PC-9 (cell line): ENCODE data around the gene SERPINI2.

Experiments used
- EZH2 ChIP-seq: fragments of 200-600 bp; sonication (generic); IDR thresholded peaks from 2 replicates; pipeline ENCODE4 v1.8.0; 2017; ENCODE audit warnings: antibody characterized with exemption, low read depth
- TF ChIP-seq, protein P1 (sequence below): fragments of 200-600 bp; sonication (generic); conservative IDR thresholded peaks from 2 replicates; pipeline ENCODE4 v1.6.1; 2017; ENCODE audit warnings: mixed run types, antibody characterized with exemption, mild to moderate bottlenecking, moderate library complexity

DNA sequence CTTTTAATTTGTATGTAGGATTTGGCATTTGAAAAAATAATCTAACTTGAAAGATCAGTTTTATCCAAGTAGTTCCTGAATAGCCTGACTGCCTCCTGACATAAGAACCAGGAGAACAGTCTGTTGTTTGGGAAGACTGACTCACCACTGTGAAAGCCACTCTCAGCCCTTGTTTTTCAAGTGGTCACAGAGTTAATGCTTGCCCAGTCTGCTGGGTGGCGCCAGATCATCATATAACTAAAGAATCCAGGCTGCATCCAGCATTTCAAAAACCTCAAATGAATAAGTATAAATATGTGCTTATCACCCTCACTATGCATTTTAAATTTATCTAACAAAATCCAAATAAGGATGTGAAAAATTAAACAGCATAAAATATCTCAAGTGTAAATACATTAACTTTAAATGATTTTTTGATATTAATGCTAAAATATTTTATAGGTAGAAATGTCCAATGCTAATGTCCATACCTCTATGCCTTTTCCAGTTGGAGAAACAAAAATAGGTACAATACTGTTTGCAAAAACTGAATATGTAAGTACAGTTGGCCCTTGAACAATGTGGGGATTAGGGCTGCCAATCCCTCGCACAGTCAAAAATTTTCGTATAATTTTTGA lies 66.9 kb downstream of the SERPINI2 start:
- TF ChIP-seq, protein P1, sequence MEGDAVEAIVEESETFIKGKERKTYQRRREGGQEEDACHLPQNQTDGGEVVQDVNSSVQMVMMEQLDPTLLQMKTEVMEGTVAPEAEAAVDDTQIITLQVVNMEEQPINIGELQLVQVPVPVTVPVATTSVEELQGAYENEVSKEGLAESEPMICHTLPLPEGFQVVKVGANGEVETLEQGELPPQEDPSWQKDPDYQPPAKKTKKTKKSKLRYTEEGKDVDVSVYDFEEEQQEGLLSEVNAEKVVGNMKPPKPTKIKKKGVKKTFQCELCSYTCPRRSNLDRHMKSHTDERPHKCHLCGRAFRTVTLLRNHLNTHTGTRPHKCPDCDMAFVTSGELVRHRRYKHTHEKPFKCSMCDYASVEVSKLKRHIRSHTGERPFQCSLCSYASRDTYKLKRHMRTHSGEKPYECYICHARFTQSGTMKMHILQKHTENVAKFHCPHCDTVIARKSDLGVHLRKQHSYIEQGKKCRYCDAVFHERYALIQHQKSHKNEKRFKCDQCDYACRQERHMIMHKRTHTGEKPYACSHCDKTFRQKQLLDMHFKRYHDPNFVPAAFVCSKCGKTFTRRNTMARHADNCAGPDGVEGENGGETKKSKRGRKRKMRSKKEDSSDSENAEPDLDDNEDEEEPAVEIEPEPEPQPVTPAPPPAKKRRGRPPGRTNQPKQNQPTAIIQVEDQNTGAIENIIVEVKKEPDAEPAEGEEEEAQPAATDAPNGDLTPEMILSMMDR = peak; percentile 67
- no peak for TF ChIP-seq EZH2
